HepG2 (cell line): ENCODE results near the gene TREM1.

Experiments
- NFKB2 ChIP-seq: sonication (generic); formaldehyde crosslinking; IDR thresholded peaks from 2 replicates; pipeline ENCODE4 v1.4.0; 2020; ENCODE audit warnings: missing genetic modification reagents, borderline replicate concordance
- YY1 ChIP-seq: IDR thresholded peaks from 2 replicates; pipeline ENCODE4 v1.6.1; 2011; ENCODE audit warnings: low read length, low read depth, moderate library complexity, mild to moderate bottlenecking; ENCODE audit not compliant: insufficient read depth, insufficient replicate concordance

DNA sequence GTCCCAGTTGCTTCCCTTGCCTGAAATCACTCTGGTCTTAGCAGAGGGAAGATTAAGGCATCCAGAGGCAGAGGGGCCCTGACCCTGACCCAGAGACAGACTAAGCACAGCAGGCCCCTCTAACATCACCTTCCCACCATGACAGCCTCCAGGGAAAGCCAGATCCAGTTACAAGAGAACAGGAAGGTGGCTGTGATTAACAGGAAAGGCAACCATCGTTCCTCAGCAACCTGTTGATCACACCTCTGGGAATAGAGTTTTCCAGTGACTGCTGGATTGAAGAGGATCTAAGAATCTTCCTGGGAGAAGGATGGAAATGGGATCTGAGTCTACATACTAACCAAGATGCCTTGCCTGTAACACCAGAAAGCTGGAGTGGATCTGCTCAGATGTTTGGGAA, 5.2 kb upstream of the TREM1 start:
- TF ChIP-seq NFKB2: no peak
- no peak for TF ChIP-seq YY1
